Lower leg skin (tissue), 3 donors: ENCODE data around the gene OTOGL.

Experiments
- POLR2A ChIP-seq, 2 donors: fragments of 450-650 bp; IDR thresholded peaks; one replicate each; pipeline ENCODE4 v1.6.1; 2016 to 2017; ENCODE audit warnings: antibody characterized with exemption in 2 of 2, mild to moderate bottlenecking in 1 of 2, moderate library complexity in 1 of 2
- TF ChIP-seq, protein P1 (sequence below), 3 donors: fragments of 450-650 bp; IDR thresholded peaks; one replicate each; pipeline ENCODE4 v1.5.1; 2016; ENCODE audit warnings: antibody characterized with exemption in 3 of 3, mild to moderate bottlenecking in 3 of 3, moderate library complexity in 2 of 3

DNA sequence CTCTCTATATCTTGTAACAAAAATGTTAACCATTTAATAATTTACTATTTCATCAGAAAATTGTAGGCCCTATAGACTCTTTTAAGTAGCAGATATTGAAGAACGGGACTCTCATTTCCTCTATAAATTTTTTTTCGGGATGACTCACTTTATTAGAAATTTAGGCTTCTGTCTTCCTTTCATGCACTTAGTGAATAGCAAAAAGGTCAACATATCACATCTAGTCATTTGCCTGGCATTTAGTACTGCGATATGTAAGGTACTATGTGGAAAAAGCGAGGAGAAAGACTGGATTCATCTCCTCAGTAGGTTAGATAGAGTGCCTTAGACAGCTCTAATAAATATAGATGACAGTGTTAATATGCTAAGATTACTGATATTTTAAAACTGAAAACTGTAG, 178.4 kb downstream of the OTOGL start:
- TF ChIP-seq, protein P1, sequence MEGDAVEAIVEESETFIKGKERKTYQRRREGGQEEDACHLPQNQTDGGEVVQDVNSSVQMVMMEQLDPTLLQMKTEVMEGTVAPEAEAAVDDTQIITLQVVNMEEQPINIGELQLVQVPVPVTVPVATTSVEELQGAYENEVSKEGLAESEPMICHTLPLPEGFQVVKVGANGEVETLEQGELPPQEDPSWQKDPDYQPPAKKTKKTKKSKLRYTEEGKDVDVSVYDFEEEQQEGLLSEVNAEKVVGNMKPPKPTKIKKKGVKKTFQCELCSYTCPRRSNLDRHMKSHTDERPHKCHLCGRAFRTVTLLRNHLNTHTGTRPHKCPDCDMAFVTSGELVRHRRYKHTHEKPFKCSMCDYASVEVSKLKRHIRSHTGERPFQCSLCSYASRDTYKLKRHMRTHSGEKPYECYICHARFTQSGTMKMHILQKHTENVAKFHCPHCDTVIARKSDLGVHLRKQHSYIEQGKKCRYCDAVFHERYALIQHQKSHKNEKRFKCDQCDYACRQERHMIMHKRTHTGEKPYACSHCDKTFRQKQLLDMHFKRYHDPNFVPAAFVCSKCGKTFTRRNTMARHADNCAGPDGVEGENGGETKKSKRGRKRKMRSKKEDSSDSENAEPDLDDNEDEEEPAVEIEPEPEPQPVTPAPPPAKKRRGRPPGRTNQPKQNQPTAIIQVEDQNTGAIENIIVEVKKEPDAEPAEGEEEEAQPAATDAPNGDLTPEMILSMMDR (IDR thresholded peaks at IDR 0.05): no peak
- TF ChIP-seq POLR2A (IDR thresholded peaks at IDR 0.05): no peak
